Activated CD8-positive, alpha-beta memory T cell treated with anti-CD3 and anti-CD28 coated beads, Interleukin-2, amount 10 ng/mL, durations not matched to agents 7 days and 5 days (primary cell): Measurements from ENCODE around the gene SLX1B. TPM values are rescaled to one million over a fixed set of nuclear protein-coding genes. Genes with fewer than 3 reads are reported as not detected.
"Not testable (repeated sequence)": the region's sequence is repeated elsewhere in the genome, so short reads cannot be mapped to it uniquely, and the experiment has no call there.

Experiments
- ATAC-seq: fragments of 150-1000 bp; cut with Tn5 transposase; one replicate; pipeline ENCODE4 v1.10.0; 2021; ENCODE audit warnings: moderate library complexity
- CTCF ChIA-PET: fragments of 350-600 bp; sonication (Branson Sonifier 250); formaldehyde crosslinking; loops from one replicate; lab custom pipeline; 2021; ENCODE audit warnings: antibody characterized with exemption; lab: Charles Lee
- DNase-seq: peaks from one replicate; pipeline ENCODE4 v3.0.0-alpha.2; 2020
- H3K27ac Mint-ChIP-seq: one replicate; pipeline ENCODE4 v1.8.0; 2021; ENCODE audit warnings: mild to moderate bottlenecking, mixed read lengths
- H3K27me3 Mint-ChIP-seq: one replicate; pipeline ENCODE4 v1.8.0; 2021; ENCODE audit warnings: mixed read lengths
- H3K36me3 Mint-ChIP-seq: one replicate; pipeline ENCODE4 v1.8.0; 2021; ENCODE audit warnings: mild to moderate bottlenecking, mixed read lengths
- H3K4me1 Mint-ChIP-seq: one replicate; pipeline ENCODE4 v1.8.0; 2021; ENCODE audit warnings: mixed read lengths
- H3K4me3 Mint-ChIP-seq: one replicate; pipeline ENCODE4 v1.8.0; 2021; ENCODE audit warnings: mild to moderate bottlenecking, moderate library complexity, mixed read lengths
- H3K9me3 Mint-ChIP-seq: one replicate; pipeline ENCODE4 v1.8.0; 2022; ENCODE audit warnings: low read depth, mixed read lengths
- total RNA-seq, 2 experiments: library from RNA; stranded (reverse); gene quantifications; one replicate each; pipeline ENCODE4 v1.2.3, GENCODE V29; 2021

SLX1B gene
- 10 to 100 TPM; 34.9 to 51.6 TPM for total RNA-seq

DNA sequence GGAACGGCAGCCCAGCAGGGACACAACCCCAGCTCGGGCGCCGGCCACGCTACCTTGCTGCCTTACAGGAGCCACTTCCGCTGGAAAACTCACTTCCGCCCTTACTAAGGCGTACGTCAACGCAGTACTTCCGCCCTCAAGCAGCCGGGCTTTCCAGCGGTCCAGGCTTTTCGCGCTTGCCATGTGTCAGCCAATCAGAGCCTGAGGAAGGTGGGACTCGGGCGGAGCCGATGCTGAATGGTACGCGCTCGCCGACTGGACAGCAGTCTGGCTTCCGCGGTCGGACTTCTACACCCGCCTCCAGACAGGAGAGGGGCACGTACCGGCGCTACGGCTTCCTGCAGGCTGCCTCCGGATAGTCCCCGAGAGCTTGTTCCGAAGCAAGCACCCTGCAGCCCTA lies at the start of gene SLX1B, which contains the start of gene BOLA2:
SLX1B (plus strand) TSS at position 265 of the 400 bp plus-strand sequence.
BOLA2 (minus strand) TSS at position 83 of the 400 bp plus-strand sequence. CDS start 98 bp downstream, outside the sequence.
- DNase-seq, H3K27ac Mint-ChIP-seq, H3K27me3 Mint-ChIP-seq, CTCF ChIA-PET, H3K4me3 Mint-ChIP-seq, H3K36me3 Mint-ChIP-seq, H3K9me3 Mint-ChIP-seq, H3K4me1 Mint-ChIP-seq: not testable (repeated sequence)
- peak; percentile 89 for ATAC-seq

DNA sequence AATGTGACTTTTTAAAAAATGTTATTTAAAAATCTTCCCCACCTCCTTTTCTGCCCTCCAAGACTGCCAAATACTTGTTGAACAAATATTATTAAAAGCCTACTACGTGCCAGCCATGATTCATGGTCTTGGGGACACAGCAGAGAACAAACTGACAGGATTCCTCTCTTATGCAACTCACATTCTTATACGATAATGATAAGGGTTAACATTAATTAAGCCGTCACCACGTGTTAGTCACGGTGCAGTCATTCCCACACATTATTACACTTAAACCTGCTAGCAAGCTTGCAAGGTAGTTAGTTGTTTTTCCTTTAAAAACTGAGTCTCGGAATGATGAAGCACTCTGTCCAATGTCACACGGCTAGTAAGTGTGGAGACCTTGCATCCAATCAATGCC lies 49.1 kb upstream of the SLX1B start:
- H3K9me3 Mint-ChIP-seq, CTCF ChIA-PET, ATAC-seq, H3K4me1 Mint-ChIP-seq, H3K27ac Mint-ChIP-seq, H3K36me3 Mint-ChIP-seq, DNase-seq, H3K4me3 Mint-ChIP-seq, H3K27me3 Mint-ChIP-seq: not testable (repeated sequence)

DNA sequence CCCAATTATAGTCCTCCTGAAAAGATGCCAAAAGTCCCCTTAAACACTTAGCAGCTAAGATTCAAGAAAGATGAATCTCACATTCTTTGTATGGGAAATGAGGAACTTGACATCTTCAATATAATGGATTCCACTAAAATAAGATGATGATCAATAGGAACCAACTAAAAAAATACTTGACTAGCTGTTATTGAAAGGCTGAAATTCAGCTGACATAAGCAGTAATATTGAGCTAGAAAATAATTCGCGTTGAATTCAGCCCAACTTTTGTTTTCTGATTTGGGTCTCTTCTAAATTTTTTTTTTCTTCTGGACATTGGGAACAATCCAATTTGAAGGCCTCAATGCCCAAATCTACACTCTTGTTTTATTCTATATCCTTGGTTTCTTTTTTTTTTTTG lies 30.7 kb upstream of the SLX1B start:
- ATAC-seq, H3K4me1 Mint-ChIP-seq, H3K27me3 Mint-ChIP-seq, CTCF ChIA-PET, H3K9me3 Mint-ChIP-seq, DNase-seq, H3K27ac Mint-ChIP-seq, H3K4me3 Mint-ChIP-seq, H3K36me3 Mint-ChIP-seq: not testable (repeated sequence)

DNA sequence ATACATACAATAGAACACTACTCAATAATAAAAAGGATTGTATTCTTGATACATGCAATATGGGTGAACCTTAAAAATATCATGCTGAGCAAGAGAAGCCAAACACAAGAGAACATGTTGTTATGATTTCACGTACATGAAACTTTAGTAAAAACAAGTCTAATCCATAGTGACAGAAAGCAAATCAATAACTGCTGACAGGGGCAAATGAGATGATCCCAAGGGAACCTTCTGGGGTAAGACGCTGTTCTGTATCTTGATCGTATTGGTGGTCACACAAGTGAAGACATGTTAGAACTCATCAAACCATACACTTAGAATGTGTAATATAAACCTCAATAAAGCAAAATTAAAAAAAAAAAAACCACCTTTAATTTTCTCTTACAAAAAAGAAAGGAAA lies 28.9 kb upstream of the SLX1B start:
- H3K36me3 Mint-ChIP-seq, H3K4me3 Mint-ChIP-seq, DNase-seq, H3K27me3 Mint-ChIP-seq, ATAC-seq, H3K9me3 Mint-ChIP-seq, H3K27ac Mint-ChIP-seq, H3K4me1 Mint-ChIP-seq, CTCF ChIA-PET: not testable (repeated sequence)

DNA sequence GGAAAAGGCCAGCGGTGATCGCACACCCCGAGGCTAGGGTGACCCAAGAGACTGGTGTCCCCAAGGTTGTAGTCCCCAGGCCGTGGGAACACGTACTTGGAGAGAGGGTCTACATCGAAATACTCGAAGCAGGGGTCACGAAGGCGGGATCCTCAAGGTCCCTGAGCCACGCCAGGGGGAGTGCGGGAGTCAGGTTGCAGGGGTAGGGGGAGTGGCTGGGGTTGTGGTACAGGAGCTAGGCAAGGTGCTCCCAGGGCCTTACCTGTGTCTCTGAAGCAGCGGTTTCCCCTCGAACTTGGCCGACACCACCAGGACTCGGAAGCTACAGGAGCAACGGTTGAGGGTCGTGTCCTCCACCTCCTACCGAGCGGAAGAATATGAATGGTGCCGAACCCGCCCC lies 579 bp upstream of the SLX1B start:
- DNase-seq, H3K27me3 Mint-ChIP-seq, H3K4me1 Mint-ChIP-seq, CTCF ChIA-PET, H3K4me3 Mint-ChIP-seq, H3K36me3 Mint-ChIP-seq, H3K27ac Mint-ChIP-seq, H3K9me3 Mint-ChIP-seq: not testable (repeated sequence)
- peak; percentile 14 for ATAC-seq

DNA sequence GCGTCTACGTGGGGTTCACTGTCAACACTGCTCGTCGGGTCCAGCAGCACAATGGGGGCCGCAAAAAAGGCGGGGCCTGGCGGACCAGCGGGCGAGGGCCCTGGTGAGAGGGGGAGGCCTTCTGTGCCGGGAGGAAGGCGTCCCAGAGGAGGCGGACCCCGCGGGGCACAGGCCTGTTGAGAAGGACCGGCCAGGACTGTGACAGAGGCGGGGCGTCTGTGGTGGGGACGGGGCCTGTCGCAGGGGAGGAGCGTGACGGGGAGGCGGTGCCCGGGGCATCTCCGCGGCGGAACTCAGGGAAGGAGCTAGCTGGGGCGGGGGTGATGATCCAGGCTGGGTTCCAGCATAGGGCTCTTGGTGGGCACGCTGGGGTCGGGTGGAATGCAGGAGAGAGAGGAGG lies 495 bp downstream of the SLX1B start:
- H3K4me3 Mint-ChIP-seq, DNase-seq, H3K4me1 Mint-ChIP-seq, H3K27ac Mint-ChIP-seq, H3K36me3 Mint-ChIP-seq, CTCF ChIA-PET, H3K27me3 Mint-ChIP-seq, H3K9me3 Mint-ChIP-seq: not testable (repeated sequence)
- peak; percentile 82 for ATAC-seq

DNA sequence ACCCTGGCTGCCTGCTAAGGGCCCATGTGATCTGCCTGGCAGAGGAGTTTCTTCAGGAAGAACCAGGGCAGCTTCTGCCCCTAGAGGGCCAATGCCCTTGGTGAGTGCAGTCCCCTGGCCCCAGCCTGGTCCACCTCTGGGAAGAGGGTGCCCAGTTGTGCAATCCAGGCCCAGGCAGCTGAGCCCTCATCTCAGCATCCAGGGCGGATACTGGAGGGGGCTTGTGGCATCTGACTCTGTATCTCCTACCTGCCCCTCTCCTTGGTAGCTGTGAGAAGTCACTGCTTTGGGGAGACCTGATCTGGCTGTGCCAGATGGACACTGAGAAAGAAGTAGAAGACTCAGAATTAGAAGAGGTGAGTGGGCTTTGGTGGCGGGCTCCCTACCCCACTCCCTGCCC lies 3.3 kb downstream of the SLX1B start:
- H3K4me1 Mint-ChIP-seq, H3K36me3 Mint-ChIP-seq, H3K27me3 Mint-ChIP-seq, H3K4me3 Mint-ChIP-seq, ATAC-seq, H3K27ac Mint-ChIP-seq, CTCF ChIA-PET, H3K9me3 Mint-ChIP-seq: not testable (repeated sequence)
- DNase-seq = peak; percentile 31

DNA sequence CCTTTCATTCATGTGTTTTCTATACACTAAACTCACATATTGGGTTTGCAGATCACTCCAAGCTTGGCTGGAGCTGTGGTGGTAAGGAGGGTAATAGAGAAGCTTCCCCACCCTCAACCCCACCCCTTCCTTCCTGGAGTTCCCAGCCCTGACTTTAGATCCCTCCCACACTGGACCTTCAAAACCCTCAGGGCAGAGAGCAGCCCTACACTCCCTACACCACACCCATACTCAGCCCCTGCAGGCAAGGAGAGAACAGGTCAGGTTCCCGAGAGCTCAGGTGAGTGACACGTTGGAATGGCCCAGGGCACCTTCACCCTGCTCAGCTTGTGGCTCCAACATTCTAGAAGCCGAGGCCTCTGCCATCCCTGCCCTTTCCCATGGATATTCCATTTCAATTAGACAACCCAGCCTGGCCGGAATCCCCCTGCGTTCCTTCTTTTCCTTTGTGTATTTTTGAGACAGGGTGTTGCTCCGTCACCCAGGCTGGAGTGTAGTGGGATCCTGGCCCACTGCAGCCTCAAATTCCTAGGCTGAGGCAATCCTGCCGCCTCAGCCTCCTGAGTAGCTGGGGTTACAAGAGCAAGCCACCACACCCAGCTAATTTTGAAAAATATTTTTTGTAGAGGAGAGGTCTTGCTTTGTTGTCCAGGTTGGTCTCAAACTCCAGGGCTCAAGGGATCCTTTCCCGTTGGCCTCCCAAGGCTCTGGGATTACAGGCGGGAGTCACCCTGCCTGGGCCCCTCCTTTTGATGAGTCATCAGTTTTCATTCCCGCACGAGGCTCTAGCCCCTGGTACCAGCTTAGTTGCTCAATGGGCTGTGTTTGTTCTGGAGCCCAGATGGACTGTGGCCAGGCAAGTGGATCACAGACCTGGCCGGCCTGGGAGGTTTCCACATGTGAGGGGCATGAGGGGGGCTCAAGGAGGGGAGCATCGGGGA lies 5.6 kb downstream of the SLX1B start, which contains the start of gene SULT1A4:
SULT1A4 (plus strand) TSS at position 208 of the 941 bp plus-strand sequence. CDS start 1,473 bp downstream, outside the sequence.
- H3K9me3 Mint-ChIP-seq, H3K27me3 Mint-ChIP-seq, H3K27ac Mint-ChIP-seq, H3K36me3 Mint-ChIP-seq, ATAC-seq, CTCF ChIA-PET, DNase-seq, H3K4me1 Mint-ChIP-seq, H3K4me3 Mint-ChIP-seq: not testable (repeated sequence)

DNA sequence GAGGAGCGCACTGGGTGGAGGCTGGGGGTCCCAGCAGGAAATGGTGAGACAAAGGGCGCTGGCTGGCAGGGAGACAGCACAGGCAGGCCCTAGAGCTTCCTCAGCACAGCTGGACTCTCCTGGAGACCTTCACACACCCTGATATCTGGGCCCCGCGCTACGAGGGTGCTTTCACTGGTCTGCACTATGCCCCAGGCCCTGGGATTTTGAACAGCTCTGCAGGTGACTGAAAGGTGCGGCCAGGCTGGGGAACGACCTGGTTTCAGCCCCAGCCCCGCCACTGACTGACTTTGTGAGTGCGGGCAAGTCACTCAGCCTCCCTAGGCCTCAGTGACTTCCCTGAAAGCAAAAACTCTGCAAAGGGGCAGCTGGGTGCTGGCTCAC lies 6.3 kb downstream of the SLX1B start:
- CTCF ChIA-PET, H3K4me3 Mint-ChIP-seq, H3K4me1 Mint-ChIP-seq, H3K27me3 Mint-ChIP-seq, H3K27ac Mint-ChIP-seq, ATAC-seq, H3K36me3 Mint-ChIP-seq, H3K9me3 Mint-ChIP-seq, DNase-seq: not testable (repeated sequence)

DNA sequence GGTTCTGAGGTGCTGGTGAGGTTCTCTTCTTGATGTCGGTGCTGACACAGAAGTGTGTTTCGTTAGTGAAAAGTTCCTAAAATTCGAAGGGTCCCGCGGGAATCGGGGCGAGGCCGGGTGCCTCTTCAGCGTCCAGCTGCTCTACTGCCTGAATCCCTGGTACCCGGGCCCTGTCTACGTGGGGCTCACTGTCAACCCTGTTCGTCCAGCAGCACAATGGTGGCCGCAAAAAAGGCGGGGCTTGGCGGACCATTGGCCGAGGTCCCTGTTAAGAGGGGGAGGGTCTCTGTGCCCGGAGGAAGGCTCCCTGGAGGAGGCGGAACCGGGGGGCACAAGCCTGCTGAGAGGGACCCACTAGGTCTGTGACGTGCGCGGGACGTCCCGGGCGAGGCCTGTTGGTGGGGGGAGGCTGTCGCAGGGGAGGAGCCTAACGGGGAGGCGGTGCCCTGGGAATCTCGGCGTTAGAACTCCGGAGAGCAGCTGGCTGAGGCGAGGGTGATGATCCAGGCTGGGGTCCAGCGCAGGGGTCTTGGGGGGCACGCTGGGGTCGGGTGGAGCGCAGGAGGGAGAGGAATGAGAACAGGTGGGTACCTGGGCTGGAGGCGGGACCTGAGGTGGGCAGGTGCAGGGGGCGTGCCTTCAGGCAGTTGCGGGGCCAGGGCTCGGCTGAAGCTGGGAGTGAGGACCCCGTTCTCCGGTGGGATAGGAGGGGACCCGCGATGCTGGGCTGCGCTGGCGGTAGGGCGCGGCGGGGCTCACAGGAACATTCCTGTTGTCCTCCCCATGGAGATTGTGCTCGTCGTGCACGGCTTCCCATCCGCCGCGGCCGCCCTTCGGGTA lies 11.9 kb downstream of the SLX1B start:
- H3K27ac Mint-ChIP-seq, DNase-seq, H3K9me3 Mint-ChIP-seq, H3K36me3 Mint-ChIP-seq, H3K4me3 Mint-ChIP-seq, H3K4me1 Mint-ChIP-seq, H3K27me3 Mint-ChIP-seq, CTCF ChIA-PET: not testable (repeated sequence)
- peak; percentile 67 for ATAC-seq

DNA sequence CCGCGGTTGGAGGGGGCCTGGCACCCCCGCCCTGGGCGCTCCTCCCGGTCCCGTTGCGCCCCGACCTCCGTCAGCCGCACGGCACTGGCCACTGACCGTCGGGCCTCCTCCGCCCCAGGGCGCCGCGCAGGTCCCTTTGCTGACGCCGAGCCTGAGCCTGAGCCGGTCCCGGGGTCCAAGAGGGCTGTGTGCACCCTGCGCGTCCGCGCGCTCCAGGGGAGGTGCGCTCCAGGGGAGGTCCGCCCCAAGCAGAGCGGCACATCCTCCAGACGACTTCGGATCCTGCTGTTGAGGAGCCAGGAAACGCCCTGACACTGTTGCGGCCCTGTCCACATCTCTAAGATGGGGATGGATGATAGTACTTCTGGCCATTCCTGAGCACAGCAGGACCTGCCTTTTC lies 12.6 kb downstream of the SLX1B start:
- H3K9me3 Mint-ChIP-seq, DNase-seq, H3K36me3 Mint-ChIP-seq, H3K27me3 Mint-ChIP-seq, H3K4me3 Mint-ChIP-seq, H3K27ac Mint-ChIP-seq, CTCF ChIA-PET, H3K4me1 Mint-ChIP-seq: not testable (repeated sequence)
- ATAC-seq = peak; percentile 51

DNA sequence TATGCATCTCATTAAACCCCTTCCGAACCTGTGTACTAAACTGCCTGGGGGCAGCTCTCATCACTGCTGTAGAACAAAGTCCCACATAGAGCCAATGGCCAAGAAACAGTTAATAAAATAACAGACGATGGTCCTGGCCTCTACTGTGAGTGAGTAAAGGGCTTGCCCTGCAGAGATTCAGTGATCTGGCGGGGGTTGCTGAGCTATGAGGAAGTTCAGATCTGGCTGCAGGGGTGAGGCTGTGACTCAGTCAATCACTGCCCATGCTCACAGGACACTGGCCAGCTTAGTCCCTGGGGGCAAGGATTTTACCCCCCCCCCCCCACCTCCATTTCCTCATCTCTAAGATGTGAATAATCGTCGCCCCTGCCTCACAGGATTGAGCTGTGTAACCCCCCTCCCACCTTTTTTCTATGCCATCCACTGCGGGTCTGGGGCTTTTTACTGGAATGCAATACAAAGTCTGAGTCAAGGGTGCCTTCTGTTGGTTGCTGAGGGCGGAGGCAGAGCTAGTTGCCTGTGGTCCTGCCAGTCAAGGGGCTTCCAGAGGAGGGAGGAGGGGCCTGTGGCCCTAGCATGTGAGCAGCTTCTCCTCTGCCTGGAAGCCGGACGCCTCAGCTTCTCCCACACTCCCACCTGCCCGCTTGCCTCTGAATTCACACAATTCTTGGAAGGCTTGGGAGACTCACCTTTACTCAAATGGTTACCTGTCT lies 13.5 kb downstream of the SLX1B start:
- ATAC-seq, CTCF ChIA-PET, DNase-seq, H3K4me1 Mint-ChIP-seq, H3K4me3 Mint-ChIP-seq, H3K27me3 Mint-ChIP-seq, H3K9me3 Mint-ChIP-seq, H3K27ac Mint-ChIP-seq, H3K36me3 Mint-ChIP-seq: not testable (repeated sequence)

DNA sequence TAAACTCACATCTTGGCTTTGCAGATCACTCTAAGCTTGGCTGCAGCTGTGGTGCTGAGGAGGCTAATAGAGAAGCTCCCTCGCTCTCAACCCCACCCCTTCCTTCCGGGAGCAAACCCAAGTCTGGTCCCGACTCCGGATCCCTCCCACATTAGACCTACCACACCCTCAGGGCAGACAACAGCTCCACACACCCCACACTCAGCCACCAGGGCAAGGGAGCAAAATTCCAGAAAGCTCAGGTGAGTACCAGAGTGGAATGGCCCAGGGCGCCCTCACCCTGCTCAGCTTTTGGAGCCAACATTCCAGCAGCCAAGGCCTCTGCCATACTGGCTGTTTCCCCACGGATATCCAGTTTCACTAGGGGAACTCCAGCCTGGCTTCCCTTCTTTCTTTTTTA lies 15.3 kb downstream of the SLX1B start:
- H3K27ac Mint-ChIP-seq = peak overlapping the region; percentile 49
- H3K27me3 Mint-ChIP-seq, CTCF ChIA-PET, H3K36me3 Mint-ChIP-seq, H3K4me1 Mint-ChIP-seq, H3K9me3 Mint-ChIP-seq: not testable (repeated sequence)
- ATAC-seq (peak; percentile 71), DNase-seq (peak; percentile 62)
- H3K4me3 Mint-ChIP-seq = peak overlapping the region; percentile 43
